ENCODE data around the gene PRR18.

Gene PRR18

GRCh38 chr6:166333172-166333995, 25.2 kb upstream of the PRR18 start:
- no peak overlapping the region for H3K27ac ChIP-seq
- no peak for TF ChIP-seq ZFX (IDR thresholded peaks at IDR 0.05; ENCODE audit: borderline replicate concordance)

- TF ChIP-seq CTCF (IDR thresholded peaks at IDR 0.05), result no peak
- TF ChIP-seq ZFX (IDR thresholded peaks at IDR 0.05; ENCODE audit: borderline replicate concordance), result no peak
- no peak overlapping the region for H3K27ac ChIP-seq
Measured at GRCh38 chr6:166331503-166332415, 23.6 kb upstream of the PRR18 start.

- H3K27ac ChIP-seq, result no peak overlapping the region
- TF ChIP-seq CTCF (IDR thresholded peaks at IDR 0.05), result no peak
- TF ChIP-seq ZFX (IDR thresholded peaks at IDR 0.05; ENCODE audit: borderline replicate concordance), result no peak
Measured at GRCh38 chr6:166330612-166331011, 22.4 kb upstream of the PRR18 start.

GRCh38 chr6:166325383-166326042, 17.3 kb upstream of the PRR18 start:
- no peak overlapping the region for H3K27ac ChIP-seq
- TF ChIP-seq ZFX (IDR thresholded peaks at IDR 0.05; ENCODE audit: borderline replicate concordance) (no peak), CTCF (IDR thresholded peaks at IDR 0.05) (no peak)

GRCh38 chr6:166323395-166323794, 15.2 kb upstream of the PRR18 start:
- H3K27ac ChIP-seq, result no peak overlapping the region
- TF ChIP-seq CTCF (IDR thresholded peaks at IDR 0.05), result no peak
- TF ChIP-seq ZFX (IDR thresholded peaks at IDR 0.05; ENCODE audit: borderline replicate concordance), result no peak

- H3K27ac ChIP-seq, result no peak overlapping the region
- TF ChIP-seq ZFX (IDR thresholded peaks at IDR 0.05; ENCODE audit: borderline replicate concordance) (no peak), CTCF (IDR thresholded peaks at IDR 0.05) (no peak)
Measured at GRCh38 chr6:166318649-166319600, 10.7 kb upstream of the PRR18 start.

Data from 22Rv1 (cell line).